Cardiac septum (tissue), 1 donor: ENCODE results near the gene DDX54. TPM values are rescaled to one million over a fixed set of nuclear protein-coding genes. Genes with fewer than 3 reads are reported as not detected.
"Not testable (repeated sequence)": the region's sequence is repeated elsewhere in the genome, so short reads cannot be mapped to it uniquely, and the experiment has no call there.

Experiments used
- DNase-seq: peaks from one replicate; pipeline ENCODE4 v3.0.0-alpha.2; 2020; ENCODE audit warnings: low spot score
- intact Hi-C: fragments of 100-400 bp; cut with DNase I; formaldehyde crosslinking; loops from one replicate; pipeline ENCODE4 v1.14.0; 2022
- total RNA-seq: library from RNA; stranded (reverse); fragmentation: NEBNext Ultra II Directional; extraction: Animal tissue kit (Norgen Biotek cat#: 25700); gene quantifications from one replicate; pipeline ENCODE4 v1.2.1, GENCODE V29; 2021
- donor health status: DM: no; HTN: no; CAD: no.

DDX54 gene
- total RNA-seq, 1 donor from 2014 or later: 35.5 TPM

DNA sequence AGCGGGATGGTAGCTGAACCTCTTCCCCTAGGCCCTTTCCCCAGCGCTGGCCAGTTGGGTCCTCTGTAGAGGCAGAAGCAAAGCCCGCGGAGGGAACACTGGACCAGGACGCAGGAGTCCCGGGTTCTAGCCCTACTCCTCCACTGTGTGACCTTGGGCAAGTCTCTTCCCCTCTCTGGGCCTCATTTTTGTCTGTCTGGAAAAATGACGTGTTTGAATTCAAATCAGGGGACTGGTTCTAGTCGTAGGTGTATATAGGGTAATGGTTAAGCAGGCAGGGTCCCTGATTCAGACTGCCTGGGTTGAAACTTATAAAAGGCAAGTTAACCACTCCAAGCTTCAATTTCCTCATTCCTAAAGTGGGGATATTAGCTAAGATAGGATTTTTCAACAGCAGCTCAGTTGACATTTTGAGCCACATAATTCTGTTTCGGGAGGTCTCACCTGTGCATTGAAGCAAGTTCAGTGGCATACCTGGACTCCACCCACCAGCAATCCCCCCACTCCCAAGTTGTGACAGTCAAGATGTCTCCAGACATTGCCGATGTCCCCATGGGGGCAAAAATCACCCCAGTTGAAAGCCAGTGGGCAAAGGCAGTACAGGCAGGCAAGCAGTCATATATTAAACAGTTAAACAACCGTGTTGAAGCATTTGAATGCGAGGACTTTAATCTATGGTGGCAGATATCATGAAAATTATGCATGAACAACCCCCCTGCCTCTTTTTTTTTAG, 36.9 kb upstream of the DDX54 start:
- intact Hi-C loops: loop anchor here (5.0 kb wide), 1 partner anchor 35 kb away; no protein-coding TSS in a partner anchor
- DNase-seq: no peak

DNA sequence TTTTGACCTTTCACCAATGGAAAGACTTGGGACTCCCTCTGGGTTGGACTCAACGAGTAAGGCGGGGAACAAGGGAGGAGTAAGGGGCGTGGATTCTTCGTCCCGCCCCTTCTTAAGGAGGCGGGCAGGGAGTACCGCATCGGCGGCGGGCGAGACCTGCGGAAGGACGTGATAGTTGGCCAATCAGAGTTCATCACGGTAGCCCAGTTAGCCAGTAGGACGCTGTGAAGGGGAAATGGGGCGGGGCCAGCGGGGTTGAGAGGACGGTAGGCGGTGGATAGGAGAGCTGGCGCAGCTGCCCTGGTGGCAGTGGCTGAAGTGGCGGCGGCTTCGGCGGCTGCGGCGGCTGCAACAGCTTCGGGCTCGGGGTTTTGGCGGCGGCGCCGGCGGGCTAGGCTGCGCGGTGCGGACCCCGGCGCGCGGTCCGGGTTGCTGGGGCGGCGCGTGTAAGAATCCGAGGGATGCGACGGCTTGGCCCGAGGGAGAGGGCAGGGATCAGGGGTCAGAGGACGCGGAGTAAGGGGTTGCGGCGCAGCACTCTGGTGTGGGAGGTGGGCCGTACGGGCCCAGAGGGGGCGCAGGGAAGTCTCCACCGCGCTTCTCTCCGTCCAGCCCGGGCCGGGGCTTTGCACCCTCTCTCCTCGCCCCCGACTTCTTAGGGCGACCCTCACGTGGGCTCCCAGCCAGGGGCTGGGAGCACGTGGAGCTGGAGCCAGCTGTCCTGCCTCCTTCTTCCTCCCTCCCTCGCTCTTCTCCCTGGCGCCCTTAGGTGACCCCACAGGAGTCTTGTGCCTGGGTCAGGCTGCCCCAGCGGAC, 36.1 kb upstream of the DDX54 start, which contains the start of gene TPCN1:
TSS of gene TPCN1 (plus strand) at position 284 of the 816 bp plus-strand sequence. CDS start 5,389 bp downstream, outside the sequence.
- intact Hi-C loops: loop anchor here (5.0 kb wide), 1 partner anchor 36 kb away; no protein-coding TSS in a partner anchor
- peak; percentile 99 for DNase-seq

DNA sequence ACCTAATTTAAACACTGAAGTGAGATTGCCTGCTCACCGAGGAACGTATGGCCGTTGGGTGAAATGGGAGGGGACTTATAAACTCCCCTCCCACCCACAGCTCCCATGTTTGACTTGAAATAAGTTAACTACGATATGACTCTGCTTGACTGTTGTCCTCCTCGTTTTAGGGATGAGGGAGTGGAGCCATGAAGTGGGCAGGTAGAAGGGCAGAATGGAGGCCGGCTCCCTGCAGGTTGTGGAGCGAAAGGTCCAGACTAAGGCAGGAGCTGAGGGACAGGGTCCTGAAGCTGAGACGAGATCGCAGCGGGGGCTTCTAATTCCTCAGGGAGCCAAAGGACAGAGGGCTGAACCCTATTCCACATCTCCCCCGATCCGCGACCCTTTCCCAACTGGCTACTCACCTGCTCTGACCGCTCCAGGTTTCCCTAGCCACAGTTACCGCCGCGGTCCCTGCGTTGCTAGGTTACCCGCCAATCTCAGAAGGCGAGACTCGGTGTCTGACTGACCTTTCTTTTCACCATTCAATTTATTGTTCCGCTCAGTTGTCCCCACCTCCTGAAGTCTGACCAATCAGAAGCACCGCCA, 35.4 kb upstream of the DDX54 start:
- no peak for DNase-seq
- intact Hi-C loops: loop anchor here (5.0 kb wide), 1 partner anchor 37 kb away; no protein-coding TSS in a partner anchor

DNA sequence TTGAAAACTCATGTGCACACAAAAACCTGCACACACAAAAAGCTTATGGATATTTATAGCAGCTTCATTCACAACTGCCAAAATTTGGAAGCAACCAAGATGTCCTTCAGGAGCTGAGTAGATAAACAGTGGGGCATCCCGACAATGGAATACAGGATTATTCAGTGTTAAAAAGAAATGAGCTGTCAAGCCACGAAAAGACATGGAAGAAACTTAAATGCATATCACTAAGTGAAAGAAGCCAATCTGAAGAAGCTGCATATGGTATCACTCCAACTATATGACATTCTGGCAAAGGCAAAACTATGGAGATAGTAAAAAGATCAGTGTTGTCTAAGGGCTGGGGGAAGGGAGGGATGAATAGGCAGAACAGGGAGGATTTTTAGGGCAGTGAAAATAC, 30.7 kb upstream of the DDX54 start:
- no peak for DNase-seq
- intact Hi-C loops: no loop called here

DNA sequence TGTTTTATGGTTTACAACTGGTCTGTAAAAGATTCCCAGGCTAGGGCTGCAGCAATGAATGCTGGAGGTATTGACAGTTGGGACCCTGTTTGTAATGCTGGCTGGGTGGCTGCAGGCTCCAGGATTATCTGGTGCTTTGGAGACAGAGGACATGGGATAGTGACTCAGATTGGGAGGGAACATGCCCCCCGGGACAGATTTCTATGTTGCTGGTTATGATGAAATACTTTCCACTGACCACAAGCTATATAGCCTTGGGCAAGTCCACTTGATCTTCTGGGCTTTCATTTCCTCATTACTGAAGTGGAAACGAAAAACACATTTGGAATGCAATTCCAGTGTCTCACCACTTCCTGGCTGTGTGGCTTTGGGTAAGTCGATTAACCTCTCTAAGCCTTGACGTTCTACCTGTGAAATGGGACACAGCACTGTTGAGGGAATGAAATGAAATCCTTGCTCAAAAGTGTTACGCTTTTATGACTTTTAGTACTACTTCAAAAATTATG, 29.7 kb upstream of the DDX54 start:
- intact Hi-C loops: loop anchor here (5.0 kb wide), 1 partner anchor 132 kb away; no protein-coding TSS in a partner anchor
- DNase-seq: no peak

DNA sequence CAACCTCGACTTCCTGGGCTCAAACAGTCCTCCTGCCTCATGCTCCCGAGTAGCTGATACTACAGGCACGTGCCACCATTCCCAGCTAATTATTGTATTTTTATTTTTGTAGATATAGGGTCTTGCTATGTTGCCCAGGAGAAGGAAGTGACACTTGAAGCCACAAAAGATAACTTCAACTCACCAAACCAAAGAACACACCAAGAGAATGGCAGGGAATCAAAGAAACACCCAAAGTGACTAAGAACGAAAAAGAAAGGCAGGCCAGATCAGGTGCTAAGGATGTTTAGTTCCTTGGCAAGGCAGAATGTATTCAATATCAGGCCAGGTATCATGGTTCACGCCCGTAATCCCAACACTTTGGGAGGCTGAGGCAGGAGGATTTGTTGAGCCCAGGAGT, 25.9 kb upstream of the DDX54 start:
- intact Hi-C loops: loop anchor here (5.0 kb wide), 1 partner anchor 136 kb away; no protein-coding TSS in a partner anchor
- DNase-seq: no peak

DNA sequence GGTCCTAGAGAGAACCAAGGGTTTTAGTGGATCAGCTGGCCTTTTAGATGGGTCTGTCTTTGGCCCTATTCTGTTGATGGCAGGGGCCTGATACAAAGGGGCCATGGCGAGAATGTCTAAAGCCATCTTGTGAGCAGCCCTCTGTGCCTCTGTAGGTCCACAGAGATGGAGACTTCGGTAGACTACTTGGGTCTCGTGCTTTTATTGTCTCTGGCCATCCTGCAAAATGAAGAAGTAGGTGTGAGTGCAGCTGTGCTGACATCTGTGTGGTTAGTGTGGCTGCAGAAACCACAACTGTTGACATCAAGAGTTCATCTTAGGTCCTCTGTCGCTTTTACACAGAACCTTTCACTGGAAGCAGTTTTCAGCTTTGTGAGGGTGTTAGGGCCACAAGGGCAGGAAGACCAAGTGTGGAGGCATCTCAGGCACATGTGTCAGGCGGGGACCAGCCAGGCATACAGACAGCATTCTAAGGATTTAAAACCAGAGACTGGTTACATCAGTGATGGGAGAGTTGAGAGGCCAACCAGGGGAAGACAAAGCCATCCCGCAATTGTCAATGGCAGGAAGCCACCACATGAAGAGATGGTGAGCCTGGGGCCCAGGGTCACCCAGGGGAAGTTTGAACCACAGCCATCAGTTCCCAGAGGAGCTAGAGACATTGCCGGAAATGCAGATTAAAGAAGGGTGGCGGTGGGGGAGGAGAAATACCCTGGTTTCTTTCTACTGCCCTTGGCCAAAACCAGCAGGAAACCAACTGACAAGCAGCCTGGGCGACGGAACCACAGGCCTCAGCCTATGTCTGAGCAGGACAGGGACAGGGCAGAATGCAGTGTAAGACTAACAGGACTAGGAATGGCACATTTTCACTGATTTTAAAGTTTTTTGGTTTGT, 23.0 kb upstream of the DDX54 start:
- no peak for DNase-seq
- intact Hi-C loops: no loop called here

DNA sequence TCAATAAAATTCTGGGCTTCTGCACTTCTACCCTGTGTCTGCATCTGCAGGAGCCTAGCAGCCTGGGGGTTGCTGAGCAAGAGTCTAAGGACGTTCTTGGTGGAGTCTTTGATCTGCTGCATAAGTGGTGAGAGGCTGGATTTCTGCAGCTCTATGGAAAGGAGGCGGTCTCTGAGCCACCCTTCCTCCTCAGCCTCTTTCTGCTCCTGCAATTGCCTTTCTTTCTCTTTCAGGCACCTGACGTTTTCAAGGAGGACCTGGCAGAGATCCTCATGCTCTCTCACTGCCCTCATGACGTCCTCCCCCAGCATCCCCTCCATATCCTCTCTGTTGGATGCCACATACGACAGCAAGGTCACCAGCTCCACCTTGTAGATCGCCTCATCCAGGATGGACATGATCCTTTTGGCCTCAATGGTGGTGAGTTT, 22.3 kb upstream of the DDX54 start:
- DNase-seq: no peak

DNA sequence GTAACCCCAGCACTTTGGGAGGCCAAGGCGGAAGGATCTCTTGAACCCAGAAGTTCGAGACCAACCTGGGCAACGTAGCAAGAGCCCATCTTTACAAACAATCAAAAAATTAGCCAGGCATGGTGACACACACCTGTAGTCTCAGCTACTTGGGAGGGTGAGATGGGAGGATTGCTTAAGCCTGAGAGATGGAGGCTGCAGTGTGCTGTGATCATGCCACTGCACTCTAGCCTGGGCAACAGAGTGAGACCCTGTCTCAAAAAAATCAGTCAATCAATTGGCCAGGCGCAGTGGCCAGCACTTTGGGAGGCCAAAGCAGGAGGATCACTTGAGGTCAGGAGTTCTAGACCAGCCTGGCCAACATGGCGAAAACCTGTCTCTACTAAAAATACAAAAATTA, 21.5 kb upstream of the DDX54 start:
- DNase-seq, intact Hi-C loops: not testable (repeated sequence)

More for the DNA sequence above, 22.3 kb upstream of the DDX54 start:
- intact Hi-C loops: no loop called here

DNA sequence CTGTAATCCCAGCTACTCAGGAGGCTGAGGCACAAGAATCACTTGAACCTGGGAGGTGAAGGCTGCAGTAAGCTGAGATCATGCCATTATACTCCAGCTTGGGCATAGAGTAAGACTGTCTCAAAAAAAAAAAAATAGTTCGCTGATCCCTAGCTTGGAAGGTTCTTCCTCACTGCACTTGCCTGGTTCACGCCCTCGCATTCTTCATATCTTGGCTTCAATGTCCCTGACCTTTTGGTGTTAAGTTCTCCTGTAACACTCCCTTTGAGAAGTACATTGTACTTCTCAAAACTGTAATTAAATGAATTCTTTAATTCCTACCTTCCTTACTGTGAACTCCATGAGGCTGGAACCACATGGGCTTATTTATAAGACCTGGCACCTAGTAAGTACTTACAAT, 19.5 kb upstream of the DDX54 start:
- no peak for DNase-seq
- intact Hi-C loops: no loop called here

DNA sequence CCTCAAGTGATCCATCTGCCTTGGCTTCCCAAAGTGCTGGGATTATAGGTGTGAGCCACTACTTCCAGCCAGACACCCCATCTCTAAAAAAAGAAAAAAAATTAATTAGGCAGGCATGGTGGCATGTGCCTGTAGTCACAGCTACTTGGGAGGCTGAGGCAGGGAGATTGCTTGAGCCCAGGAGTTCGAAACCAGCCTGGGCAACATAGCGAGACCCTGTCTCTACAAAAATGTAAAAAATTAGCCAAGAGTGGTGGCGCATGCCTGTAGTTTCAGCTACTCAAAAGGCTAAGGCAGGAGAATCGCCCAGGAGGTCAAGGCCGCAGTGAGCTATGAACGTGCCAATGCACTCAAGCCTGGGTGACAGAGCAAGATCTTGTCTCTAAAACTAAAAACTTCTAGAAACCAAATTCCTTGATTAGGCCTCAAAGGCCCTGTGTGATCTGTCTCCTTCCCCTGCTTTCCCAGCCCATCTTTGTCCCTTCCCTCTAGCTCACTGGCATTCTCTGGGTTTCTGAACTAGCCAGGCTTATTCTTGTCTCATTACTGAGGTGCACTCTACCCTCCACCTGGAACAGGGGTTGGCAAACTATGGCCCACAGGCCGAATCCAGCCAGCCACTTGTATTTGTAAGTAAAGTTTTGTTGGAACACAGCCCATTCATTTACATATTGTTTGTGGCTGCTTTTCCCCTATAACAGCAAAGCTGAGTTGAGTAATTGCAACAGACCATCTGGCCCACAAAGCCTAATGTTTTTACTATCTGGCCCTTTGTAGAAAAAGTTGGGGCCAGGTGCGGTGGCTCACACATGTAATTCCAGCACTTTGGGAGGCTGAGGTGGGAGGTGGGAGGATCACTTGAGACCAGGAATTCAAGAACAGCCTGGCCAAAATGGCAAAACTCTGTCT, 18.8 kb upstream of the DDX54 start:
- no peak for DNase-seq
- intact Hi-C loops: no loop called here

DNA sequence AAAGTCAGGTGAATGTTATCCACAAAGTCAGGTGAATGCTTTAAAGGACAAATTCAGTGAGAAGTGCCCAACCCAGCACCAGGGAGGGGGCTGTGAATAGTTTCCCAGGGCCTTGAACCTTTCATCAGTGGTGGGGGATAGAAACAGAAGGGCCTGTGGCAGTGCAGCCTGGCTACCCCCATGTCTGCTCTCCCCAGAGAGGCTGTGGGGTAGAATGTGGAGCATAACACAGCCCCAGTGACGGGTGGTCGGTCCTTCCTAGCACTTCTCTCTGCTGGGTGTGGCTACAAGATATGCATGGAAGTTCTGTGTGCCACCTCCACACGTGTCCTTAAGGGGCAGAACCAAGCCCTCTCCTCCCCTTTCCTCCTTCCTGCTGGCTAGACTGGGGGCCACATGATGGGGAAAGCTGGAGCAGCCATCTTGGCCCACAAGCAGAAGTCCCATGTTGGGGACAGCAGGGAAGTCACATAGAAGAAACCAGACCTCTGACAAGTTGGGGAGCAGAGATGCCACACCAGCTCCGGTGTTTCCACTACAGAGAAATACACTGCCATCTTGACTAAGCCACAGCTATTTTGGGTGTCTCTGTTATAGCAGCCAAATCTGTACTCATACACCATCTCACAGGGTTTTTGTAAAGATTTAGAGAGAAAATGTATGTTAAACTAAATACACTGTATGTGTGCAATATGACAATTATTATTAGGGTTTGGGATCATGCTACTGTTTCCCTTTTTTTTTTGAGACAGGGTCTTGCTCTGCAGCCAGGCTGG, 17.2 kb upstream of the DDX54 start:
- DNase-seq: no peak
- intact Hi-C loops: no loop called here

DNA sequence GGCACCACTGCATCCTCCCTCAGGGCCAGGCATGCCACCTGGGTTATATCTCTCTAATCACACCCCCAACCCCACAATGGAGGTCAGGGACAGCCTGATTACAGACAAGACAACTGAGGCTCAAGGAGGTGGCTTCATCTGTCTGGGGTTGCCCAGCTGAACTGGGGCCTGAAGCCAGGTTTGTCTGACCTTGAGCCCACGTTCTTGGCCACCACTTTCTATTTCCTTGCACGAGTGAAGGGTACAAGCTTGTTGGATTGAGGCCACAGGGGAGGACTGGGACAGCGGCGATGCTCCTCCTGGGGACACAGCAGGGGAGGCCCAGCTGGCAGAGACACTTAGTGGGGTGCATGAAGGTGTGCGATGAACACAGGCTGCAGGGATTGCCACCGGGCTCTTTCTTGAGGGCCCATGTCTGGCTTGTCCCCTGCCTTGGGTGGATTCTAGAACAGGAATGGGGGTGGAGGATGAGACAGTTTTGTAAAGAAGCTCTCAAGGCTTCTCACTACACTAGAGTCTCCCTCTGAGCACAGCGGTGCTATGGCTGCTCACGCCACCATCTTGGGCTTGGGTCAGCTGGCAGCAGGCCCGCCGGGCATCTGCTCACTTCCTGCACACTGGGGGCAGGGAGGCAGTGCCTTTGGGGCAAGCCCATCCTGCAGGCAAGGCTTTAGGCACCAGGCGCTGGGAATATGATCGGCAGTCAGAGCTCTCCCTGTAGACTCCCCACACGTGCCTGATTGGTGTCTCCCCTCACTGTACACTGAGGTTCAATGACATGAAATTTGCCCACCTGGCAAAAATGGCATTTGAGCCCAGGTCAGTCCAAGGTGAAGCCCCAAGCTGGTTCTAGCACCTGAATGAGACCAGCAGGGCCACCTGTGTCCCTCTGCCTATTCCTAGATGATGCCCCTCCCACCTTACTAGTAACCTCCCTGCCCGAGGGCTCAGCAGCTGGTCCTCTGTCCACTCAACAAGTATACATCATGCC, 16.2 kb upstream of the DDX54 start:
- intact Hi-C loops: no loop called here
- DNase-seq: no peak

DNA sequence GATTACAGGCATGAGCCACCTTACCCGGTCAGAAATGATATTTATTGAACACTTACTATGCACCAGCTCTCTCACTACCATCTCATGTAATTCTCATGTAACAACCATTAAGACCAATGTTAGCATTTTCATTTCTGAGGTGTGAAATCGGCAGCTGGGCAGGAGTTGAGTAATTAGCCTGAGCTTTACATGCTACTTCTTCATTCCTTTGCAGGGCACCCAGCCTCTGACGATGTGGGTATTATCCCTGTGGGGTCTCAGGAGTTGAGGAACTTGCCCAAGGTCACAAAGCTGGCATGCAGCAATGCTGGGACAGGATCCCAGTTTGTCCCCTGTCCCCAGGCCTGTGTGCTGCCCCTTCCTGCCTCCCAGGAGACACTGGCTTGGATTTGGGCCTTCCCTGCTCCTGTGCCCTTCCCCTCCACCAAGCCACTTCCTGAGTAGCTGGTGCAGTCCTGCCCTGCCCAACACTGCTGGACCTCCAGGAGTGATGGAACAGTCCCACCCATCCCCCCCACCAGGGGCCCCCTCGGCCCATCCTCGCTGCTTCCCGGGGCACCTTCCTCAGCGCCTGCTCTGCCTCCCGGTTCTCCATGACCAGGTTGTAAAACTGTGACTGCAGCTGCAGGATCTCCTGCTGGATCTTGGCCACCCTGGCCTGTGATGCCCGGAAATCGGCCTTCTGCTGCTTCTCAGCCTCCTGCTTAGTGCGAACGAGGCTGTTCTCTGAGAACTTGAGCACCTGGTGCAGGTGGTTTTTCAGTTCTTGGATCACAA, 14.9 kb upstream of the DDX54 start:
- no peak for DNase-seq
- intact Hi-C loops: no loop called here

DNA sequence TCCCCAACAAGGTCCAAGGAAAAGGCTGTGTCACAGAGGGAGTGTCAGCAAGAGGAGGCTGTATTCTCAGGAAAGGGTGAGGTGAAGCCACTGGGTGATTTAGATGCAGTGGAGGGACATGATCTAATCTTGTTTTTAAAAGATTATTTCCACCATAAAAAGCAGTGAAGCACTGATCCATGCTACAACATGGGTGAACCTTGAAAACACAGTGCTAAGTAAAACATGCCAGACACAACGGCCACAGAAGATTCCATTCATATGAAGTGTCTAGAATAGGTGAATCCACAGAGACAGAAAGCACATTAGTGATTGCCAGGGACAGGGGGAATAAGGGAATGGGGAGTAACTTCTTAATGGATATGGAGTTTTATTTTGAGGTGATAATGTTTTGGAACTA, 13.0 kb upstream of the DDX54 start:
- intact Hi-C loops: loop anchor here (5.0 kb wide), 2 partner anchors 74 to 224 kb away; partner anchors contain the start of gene SDSL
- DNase-seq: no peak
